NCI-H226 (cell line): ENCODE measurements around the gene TUBB8.
"Not testable (repeated sequence)": the region's sequence is repeated elsewhere in the genome, so short reads cannot be mapped to it uniquely, and the experiment has no call there.

Experiments
- DNase-seq: peaks from one replicate; pipeline ENCODE4 v3.0.0-alpha.2; 2015

TUBB8 gene

DNA sequence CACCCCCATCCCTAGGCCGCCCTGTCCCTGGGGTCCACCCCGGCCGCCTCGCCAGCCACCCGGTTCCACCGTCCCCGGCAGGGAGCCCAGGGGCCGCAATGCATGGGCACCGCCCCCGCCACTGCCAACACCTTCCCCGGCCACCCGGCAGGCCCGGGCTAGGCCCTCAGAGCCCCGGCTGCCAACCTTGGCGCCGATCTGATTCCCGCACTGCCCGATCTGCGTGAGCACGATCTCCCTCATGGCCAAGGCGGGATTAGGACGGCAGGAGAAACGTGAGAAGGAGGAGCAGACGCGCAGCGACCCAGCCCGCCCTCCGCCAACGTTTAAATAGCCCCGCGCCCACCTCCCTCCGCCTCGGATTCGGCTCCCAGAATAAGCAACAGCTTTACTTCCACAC, at the start of gene TUBB8:
TUBB8 (minus strand) TSS at position 301 of the 400 bp plus-strand sequence; CDS start at position 243, 58 bp downstream.
- DNase-seq = no peak

DNA sequence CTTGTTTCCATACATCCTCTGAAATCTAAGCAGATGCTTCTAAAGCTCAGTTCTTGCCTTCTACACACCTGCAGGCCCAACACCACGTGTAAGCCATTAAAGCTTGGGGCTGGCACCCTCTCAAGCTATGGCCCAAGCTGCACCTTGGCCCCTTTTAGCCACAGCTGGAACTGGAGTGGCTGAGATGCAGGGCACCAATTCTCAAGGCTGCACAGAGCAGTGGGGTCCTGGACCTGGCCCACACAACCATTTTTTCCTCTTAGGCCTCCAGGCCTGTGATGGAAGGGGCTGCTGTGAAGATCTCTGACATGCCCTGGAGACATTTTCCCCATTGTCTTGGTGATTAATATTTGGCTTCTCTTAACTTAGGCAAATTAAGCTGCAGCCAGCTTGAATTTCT, 47.4 kb upstream of the TUBB8 start:
- DNase-seq = no peak

DNA sequence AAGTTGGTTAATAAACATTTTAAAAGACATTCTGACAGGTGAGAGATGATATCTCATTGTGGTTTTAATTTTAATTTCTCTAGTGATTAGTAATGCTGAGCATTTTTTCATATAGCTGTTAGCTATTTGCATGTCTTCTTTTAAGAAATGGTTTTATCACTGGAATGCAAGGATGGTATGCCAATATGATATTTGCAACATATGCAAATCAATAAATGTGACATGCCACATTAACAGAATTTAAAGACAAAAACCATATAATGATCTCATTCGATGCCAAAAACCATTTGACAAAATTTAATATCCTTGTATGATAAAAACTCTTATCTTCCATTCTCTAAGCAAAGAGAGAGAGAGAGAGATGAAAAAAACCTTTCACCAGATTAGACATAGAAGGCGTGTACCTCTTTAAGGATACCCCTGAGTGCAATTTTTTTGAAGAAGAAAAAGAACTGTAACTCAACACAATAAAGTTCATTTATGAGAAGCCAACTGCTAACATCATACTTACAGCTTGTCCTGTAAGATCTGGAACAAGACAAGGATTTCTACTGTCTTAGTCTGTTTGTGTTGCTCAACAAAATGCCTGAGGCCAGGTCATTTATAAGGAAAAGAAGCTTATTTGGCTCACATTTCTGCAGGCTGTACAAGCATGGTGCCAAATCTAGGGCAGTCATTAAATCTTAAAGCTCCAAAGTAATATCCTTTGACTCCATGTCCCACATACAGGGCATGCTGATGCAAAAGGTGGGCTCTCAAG, 46.4 kb upstream of the TUBB8 start:
- DNase-seq = no peak

DNA sequence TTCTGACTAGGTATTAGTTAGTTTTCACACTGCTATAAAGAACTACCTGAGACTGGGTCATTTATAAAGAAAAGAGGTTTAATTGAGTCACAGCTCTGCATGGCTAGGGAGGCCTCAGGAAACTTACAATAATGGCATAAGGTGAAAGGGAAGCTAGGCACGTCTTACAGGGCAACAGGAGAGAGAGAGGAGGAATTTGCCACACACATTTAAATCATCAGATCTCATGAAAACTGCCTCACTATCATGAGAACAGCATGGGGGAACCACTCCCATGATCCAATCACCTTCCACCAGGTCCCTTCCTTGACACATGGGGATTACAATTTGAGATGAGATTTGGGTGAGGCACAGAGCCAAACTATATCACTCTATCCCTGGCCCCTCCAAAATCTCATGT, 45.5 kb upstream of the TUBB8 start:
- no peak for DNase-seq

DNA sequence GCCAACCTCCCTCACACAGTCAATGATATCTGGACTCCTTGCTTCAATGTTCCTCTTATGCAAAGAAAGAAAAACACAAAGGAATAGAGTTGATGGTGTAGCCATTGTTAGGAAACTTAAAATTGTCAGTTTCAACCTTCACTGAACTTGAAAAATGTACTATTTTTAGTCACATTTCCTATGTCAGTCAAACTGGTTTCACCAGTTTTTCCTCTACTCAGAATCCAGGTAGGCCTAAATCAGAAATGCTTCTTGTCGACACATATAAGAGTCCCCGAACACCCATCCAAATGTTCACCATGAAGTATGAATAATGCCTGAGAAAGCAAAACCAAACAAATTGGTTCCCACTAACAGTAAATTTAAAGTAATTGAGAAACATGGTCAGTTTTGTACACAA, 43.8 kb upstream of the TUBB8 start:
- DNase-seq = no peak

DNA sequence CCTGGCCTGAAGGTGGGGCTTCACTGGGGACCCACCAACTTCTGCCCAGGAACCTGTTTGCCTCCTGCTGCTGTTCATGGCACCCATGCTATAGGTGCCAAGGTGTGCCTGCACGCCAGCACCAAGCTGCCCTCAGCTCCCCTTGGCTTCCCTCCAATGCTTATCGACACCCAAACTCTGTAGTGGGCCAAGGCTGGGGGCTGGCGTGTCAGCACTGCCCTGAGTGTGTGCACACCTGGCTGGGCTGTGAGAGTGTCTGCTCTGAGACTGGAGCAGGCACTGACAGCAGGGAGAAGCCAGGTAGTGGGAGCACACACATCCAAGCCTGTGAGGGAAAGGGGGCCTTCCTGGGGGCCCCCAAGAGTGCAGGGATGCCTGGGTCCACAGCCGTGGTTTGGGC, 43.1 kb upstream of the TUBB8 start:
- DNase-seq = no peak

DNA sequence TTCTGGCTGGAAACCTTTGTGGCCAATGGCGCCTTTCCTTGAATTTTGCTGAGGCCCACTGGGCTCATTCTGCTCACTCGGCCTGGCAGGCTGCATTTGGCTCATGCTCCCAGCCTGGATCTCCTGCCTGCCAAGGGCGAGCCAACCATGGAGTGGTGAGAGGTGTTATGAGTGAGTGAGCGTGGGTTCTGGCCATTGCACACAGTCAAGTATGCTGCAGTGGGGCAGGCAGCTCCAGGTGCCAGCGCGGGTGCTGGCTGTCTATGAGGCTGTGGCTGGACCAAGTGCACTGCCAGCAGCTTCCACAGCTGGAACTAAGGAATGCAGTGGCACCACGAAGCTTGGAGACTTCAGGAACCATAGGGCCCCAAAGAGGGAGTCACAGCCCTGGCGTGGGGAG, 42.2 kb upstream of the TUBB8 start:
- no peak for DNase-seq

DNA sequence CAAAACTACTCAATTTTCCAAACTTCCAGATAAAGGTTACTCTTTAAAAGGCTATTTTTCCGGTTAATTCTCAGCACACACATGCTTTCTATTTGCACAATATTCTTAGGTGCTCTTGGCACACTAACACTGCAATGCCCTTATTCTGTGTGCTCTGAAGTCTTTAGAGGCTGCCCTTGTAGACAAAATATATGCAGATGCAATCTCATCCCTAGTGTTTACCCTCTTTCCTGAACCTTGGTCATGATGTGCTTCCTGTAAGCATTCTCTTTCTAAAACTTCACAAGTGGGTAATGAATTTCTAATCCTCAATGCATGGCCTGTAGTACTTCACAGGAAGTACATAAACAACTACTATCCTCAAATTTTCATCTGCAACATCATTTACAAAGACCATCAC, 41.1 kb upstream of the TUBB8 start:
- no peak for DNase-seq

DNA sequence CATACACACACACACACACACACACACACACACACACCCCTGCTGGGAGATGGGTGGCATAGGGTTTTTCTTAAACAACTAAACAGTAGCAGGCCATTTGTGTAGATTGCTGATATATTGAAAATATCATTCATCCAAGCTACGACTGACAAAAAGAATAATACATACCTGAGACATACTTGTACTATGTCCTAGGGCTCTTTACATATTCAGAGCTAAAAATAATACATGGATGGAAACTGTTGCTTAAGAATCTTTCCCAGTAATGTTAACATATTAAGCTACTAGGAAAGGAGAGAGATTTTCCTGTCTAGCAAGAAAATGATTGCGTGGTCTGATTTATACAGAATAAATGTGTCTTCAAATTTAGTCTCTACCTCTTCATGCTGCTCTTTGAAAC, 40.2 kb upstream of the TUBB8 start:
- DNase-seq = no peak

DNA sequence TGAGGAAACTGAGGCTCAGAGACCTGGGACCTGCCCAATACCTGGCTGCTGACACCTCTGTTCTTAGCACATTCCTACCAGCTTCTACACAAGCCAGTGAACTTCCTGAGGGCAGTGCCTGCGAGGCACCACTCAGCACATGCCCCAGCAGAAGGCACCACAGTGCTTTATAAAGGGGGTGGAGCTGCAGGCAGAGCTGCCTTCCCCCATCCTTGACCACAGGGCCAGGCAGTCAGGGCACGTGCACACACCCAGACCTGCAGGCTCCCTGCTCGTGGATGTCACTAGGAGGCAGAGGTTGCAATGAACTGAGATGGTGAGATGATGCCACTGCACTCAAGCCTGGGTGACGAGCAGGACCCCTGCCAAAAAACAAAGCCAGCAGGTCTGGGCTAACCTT, 39.2 kb upstream of the TUBB8 start:
- DNase-seq = no peak

DNA sequence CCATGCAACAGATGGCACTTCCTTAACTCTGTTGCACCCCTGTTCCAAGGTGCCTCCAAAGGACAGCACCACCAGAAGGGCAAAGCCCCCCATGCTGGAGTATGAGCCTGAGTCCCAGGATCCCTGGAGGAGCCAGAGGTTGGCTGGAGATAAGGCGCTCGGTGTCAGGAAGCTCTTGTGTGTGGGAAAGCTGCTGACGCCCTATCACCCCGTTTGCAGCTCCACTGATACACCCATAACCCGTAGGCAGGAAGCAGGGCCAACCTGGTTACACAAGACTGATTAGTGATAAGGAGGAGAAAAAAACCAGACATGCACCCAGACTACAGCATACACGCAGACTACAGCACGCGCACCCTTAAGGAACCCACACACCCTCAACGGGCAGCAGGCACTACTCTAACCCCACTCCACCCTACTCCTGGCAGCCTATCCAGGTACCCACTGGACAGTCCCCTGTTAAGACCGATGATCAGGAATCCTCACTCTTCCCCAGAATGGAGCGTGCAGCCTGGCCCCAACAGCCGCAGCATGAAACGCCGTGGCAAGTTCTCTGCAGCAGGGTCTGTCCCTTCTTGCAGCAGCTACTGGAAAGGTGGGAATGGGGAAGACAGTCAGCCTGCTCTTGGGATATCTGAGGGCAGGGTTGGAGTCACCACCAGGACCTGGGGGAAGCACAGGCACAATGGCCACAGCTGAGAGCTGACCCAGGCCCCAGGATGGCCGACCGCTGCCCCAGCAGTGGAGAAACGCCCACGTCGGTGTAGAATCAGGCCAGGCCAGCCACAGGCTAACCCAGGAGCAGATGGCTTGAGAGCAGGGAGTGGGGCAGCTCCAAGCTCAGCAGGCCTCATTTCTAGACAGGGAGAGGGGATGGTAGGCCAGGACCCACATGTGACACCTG, 38.3 kb upstream of the TUBB8 start:
- no peak for DNase-seq

DNA sequence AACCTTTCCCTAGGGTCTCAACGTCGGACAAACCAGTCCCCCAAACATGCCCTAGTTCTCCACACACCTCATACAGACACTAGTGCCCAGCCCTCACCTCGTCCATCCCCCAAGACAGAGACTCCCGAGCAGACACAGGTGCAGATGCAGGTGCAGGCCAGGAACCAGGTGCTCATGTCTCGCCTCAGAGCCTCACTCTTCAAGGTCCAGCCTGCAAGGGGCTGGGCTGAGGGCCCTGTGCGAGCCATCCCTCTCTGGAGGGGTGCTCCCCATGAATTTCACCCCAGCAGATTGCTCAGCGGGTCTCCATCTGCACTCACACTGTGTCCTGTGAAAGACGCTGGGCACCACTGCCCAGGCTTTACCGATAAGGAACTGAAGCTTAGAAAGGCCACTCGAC, 36.9 kb upstream of the TUBB8 start:
- DNase-seq = no peak

DNA sequence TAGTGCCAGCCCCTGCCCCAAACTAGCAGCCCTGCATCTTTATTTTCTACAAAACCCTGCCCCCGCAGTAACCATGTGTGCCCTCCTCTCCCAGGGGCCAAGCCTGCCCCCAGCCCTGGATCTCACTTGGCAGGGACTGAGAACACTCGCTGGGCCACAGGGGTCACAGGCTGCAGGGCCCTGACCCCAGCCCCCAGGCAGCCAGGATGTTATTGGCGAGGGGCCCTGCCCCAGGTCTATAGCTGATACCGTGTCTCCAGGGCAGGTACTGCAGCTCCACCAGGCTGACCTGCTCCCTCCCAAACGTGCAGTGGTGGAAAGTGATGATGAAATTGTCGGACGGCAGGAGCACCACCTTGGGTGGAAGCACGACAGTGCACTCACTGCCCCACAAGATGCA, 35.9 kb upstream of the TUBB8 start:
- no peak for DNase-seq

DNA sequence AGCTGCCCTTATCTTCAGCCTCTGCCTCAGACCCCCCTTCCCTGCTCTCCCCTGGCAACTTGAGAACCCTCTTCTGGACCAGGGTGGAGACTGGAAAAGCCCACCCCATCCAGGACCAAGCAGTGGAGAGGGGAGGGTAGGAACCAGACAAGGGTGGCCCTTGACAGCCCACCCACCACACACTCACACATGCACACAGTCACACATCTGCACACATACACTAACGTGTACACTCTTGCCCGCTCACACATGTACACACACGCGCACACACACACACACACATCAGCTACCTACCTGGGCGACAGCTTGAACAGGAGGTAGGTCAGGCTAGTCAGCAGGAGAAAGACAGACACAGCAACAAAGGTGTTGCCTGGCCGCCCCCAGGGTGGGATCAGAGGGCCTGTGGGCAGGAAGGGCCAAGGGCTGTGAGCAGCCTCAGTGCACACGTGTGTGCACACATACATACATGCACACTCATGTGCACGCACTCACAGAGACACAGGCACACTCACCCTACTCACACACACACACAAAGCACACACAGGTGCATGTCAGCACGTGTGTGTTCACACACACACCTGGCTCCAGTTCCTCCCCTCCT, 34.9 kb upstream of the TUBB8 start:
- no peak for DNase-seq

DNA sequence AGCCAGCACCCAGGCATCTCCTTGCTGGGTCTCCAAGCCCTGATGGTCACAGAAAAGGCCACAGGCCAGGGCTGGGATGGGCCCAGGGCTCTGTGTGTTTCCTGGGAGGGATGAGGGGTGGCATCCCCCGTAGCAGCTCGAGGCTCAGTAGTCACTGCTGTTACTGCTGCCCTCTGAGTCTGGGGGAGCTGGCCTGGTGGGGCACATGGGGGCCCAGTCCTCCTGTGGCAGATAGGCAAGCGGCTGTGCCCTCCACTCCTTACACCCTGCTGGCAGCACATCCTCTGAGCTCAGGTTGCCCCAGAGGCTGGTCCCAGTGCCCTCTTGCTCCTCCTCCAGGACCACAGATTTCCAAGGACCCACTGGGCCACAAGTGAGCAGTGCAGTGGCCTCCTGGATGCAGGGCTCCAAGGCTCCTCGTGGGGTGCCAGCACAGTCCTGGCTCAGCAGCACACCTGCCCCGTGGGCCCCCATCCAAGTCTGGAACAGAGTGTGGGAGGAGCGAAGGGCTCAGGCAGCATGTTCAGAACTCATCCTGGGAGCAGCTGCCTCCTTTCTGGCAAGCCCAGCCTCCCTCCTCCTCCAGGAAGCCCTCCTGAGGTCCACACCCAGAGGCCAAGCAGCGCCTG, 31.5 kb upstream of the TUBB8 start:
- DNase-seq = no peak

DNA sequence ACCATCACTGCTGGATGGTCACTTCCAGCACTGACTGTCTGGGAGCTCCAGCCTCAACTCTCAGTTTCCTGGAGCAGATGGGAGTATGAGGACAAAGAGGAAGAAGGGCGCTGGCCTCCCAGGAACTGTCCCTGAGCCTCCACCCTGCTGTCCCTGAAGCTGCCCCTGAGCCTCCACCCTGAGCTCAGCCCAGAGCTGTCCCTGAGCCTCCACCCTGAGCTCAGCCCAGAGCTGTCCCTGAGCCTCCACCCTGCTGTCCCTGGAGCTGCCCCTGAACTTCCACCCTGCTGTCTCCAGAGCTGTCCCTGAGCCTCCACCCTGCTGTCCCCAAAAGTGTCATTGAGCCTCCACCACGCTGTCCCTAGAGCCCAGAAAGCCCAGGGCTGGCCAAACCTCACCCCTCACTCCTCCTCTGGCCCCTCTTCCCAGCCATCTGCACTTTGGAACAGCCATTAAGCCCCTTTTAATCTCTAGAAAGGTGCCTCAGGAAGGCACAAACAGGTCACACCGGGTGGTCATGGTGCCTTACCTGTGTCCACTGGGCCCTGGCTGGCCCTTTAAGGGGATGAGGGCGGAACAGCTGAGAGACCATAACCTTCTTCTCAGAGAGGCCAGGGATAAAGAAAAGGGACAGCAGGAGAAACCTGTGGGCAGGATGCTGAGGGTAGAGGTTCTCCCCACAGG, 30.6 kb upstream of the TUBB8 start:
- no peak for DNase-seq

DNA sequence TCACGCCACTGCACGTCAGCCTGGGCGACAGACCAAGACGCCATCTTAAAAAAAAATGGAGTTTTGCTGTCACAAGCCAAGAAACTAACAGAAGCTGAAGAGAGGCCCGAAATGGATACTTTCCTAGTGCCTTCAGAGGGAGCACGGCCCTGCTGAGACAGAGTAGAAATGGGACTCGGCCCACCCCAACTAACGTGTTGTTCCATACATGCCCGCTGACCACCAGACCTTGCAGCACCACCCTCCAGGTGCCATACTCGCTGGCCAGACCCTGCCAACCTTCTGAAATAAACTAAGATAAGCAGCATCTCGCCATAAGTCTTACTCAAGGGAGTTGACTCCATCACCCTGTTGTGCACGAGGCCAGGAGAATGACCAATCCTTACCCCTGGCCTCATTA, 29.5 kb upstream of the TUBB8 start:
- no peak for DNase-seq

DNA sequence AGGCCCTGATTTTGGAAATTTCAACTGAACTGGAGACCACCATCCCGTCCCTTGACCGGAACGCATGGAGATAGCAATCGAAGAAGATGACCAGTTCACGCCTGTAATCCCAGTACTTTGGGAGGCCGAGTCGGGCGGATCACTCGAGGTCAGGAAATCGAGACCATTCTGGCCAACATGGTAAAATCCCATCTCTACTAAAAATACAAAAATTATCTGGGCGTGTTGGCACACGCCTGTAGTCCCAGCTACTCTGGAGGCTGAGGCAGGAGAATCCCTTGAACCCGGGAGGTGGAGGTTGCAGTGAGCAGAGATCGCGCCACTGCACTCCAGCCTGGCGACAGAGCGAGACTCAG, 25.1 kb upstream of the TUBB8 start:
- DNase-seq = not testable (repeated sequence)

DNA sequence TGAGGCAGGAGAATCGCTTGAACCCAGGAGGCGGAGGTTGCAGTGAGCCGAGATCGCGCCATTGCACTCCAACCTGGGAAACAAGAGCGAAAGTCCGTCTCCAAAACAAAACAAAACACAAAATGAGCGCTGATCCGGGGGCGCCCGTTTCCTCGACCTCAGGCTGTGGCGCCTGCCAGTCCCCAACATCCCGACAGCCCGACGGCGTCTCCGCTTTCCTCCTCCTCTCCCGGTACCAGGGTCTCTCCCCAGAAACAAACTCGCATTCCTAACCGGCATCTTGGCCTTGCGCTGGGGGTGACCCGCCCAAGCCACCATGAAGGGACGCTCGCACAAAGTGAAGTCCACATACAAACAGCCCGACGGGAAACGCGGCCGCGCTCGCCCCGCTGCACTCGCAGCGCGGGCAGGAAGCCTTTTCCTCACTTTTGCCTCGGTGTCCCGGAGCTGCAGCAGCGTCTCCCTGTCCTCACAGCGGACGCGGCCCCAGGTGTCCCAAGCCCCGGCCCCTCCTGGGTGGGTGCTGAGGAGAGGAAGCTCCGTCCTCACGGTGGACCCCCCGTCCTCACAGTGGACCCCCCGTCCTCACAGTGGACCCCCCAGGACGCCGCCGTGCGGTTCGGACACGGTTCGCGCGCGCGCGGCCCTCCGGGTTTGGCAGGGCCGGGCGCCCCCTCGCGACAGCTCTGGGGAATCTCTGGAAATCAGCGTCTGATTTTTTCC, 24.6 kb upstream of the TUBB8 start:
- DNase-seq = not testable (repeated sequence)

DNA sequence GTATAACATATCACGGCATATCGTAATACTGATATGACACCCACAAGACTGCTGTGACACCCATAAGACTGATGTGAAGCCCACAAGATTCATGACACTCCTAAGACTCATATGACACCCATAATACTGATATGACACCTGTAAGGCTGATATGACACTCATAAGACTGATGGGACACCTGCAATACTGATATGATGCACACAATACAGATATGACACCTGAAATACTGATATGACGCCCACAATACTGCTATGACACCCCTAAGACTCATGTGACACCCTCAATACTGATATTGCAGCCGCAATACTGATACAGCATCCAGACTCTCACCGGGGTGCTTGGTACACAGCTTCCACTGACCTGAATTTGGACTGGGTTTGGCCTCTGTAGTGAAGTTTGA, 19.1 kb upstream of the TUBB8 start:
- DNase-seq = not testable (repeated sequence)

DNA sequence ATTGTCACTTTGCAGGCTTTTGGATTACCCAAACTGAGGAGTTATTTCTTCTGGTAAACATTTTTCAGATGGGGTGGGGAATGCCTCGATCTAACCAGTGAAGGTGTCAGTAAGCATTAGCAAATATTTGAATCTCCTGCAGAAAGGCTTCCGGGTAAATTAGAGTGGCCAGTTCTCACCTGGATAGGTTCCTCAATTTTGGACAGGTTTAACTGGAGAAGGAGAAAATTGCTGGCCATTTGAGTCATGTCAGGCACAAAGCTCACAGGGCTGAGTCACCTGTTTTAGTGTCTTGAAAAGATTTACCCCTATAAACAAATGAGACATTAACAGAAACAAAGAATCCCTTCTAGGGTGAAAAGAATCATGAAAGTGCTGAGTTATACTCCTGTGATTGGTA, 830 bp upstream of the TUBB8 start:
- DNase-seq = not testable (repeated sequence)

DNA sequence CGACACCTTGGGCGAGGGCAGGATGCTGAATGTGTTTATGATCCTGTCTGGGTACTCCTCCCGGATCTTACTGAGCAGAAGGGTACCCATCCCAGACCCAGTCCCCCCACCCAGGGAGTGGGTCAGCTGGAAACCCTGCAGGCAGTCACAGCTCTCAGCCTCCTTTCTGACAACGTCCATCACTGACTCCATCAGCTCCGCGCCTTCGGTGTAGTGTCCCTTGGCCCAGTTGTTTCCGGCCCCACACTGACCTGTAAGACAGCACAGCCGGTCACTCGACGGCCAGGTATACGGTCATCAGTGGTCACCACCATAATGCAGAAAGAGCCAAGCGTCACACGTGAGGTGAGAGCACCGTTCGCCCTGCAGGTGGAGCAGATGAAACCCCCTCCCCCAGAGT, 1.2 kb downstream of the TUBB8 start:
- not testable (repeated sequence) for DNase-seq
